ENCODE data around the gene ZNF385A. TPM values are rescaled to one million over a fixed set of nuclear protein-coding genes. Genes with fewer than 3 reads are reported as not detected.

ZNF385A gene
- total and polyA plus RNA-seq, 9 of the 15 experiments (the other 6 are each of a cell fraction or from before 2014, with no cell fraction given) = 1.0 to 111 (median 7.7) TPM

DNA sequence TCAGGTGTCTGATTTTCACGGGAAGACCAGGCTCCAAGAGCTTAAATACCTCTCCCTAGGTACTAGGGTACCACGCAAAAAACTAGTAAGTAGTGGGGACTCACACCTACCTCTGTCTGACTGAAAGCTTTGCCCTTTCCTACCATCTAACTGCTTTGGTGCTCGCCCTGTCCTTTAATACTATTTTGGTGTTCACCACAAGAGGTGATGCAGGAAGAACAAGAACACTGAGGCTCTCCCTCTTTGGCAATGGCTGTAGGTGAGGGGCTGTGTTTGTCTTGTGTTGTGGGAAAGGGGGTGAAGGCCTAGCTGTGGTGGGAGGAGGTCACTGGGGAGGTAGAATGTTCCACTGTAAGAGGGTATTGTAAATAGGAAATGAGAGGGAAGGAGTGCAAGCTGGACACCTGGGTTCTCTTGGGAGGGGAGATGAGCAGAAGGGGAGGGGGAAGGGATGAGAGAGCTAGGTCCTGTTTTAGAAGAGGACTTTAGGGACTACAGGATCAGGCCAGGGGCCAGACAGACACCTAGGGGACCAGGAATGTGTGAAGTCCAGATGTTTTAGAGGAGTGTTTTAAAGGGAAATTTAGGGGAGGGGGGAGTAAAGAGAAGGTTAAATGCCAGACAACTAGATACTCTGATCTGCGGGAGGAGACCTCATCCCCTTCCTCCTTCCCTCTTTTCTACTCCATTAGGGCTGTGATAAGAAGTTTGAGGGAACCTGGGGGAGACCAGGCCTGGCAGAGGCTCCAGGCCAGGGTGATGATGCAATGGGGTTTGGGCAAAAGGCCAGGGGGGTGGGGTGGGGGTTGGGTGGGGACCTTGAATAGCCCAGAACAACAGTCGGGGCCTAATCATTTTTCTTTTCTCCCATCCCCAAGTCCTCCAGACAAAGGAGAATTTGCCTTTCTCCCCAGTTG is 32.4 kb upstream of the ZNF385A start (continued):
- peak; percentile 31; the same call in 1 of the 2 replicates for TF ChIP-seq JUN (IDR thresholded peaks at IDR 0.05; ENCODE audit: borderline replicate concordance, low read depth, low read length)
- TF ChIP-seq JUN (CRISPR knock-in tag; IDR thresholded peaks at IDR 0.05; ENCODE audit: borderline replicate concordance) = no peak
- TF ChIP-seq HDAC8 (tag; IDR thresholded peaks at IDR 0.05) = no peak
- TF ChIP-seq, protein P1, sequence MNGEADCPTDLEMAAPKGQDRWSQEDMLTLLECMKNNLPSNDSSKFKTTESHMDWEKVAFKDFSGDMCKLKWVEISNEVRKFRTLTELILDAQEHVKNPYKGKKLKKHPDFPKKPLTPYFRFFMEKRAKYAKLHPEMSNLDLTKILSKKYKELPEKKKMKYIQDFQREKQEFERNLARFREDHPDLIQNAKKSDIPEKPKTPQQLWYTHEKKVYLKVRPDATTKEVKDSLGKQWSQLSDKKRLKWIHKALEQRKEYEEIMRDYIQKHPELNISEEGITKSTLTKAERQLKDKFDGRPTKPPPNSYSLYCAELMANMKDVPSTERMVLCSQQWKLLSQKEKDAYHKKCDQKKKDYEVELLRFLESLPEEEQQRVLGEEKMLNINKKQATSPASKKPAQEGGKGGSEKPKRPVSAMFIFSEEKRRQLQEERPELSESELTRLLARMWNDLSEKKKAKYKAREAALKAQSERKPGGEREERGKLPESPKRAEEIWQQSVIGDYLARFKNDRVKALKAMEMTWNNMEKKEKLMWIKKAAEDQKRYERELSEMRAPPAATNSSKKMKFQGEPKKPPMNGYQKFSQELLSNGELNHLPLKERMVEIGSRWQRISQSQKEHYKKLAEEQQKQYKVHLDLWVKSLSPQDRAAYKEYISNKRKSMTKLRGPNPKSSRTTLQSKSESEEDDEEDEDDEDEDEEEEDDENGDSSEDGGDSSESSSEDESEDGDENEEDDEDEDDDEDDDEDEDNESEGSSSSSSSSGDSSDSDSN (IDR thresholded peaks at IDR 0.05; ENCODE audit: borderline replicate concordance in 1 of 2, low read depth in 2 of 2, low read length in 2 of 2) = no peak
- no peak for TF ChIP-seq CBX1 (IDR thresholded peaks at IDR 0.05; ENCODE audit: low read depth)
- TF ChIP-seq, protein P2, sequence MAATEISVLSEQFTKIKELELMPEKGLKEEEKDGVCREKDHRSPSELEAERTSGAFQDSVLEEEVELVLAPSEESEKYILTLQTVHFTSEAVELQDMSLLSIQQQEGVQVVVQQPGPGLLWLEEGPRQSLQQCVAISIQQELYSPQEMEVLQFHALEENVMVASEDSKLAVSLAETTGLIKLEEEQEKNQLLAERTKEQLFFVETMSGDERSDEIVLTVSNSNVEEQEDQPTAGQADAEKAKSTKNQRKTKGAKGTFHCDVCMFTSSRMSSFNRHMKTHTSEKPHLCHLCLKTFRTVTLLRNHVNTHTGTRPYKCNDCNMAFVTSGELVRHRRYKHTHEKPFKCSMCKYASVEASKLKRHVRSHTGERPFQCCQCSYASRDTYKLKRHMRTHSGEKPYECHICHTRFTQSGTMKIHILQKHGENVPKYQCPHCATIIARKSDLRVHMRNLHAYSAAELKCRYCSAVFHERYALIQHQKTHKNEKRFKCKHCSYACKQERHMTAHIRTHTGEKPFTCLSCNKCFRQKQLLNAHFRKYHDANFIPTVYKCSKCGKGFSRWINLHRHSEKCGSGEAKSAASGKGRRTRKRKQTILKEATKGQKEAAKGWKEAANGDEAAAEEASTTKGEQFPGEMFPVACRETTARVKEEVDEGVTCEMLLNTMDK (IDR thresholded peaks at IDR 0.05; ENCODE audit: borderline replicate concordance, insufficient read depth, low read depth, low read length, poor library complexity, severe bottlenecking) = no peak
- TF ChIP-seq RCOR1 (IDR thresholded peaks at IDR 0.05; ENCODE audit: borderline replicate concordance in 1 of 2, low read depth in 2 of 2, low read length in 2 of 2) = 0 out of 4 replicates have a peak, but pooled peaks of 1 of the 2 experiments have one; percentile 40
- no peak for TF ChIP-seq ZNF764 (CRISPR knock-in tag; IDR thresholded peaks at IDR 0.05; ENCODE audit: low read depth)
- no peak for TF ChIP-seq ESRRA (IDR thresholded peaks at IDR 0.05; ENCODE audit: borderline replicate concordance, low read depth)
- no peak for TF ChIP-seq BHLHE40 (IDR thresholded peaks at IDR 0.05; ENCODE audit: low read length)
- TF ChIP-seq, protein P3, sequence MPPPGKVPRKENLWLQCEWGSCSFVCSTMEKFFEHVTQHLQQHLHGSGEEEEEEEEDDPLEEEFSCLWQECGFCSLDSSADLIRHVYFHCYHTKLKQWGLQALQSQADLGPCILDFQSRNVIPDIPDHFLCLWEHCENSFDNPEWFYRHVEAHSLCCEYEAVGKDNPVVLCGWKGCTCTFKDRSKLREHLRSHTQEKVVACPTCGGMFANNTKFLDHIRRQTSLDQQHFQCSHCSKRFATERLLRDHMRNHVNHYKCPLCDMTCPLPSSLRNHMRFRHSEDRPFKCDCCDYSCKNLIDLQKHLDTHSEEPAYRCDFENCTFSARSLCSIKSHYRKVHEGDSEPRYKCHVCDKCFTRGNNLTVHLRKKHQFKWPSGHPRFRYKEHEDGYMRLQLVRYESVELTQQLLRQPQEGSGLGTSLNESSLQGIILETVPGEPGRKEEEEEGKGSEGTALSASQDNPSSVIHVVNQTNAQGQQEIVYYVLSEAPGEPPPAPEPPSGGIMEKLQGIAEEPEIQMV (tag; conservative IDR thresholded peaks at IDR 0.05; ENCODE audit: low read depth) = no peak
- TF ChIP-seq ZNF561 (CRISPR knock-in tag; conservative IDR thresholded peaks at IDR 0.05) = no peak
- no peak for TF ChIP-seq ETV6 (IDR thresholded peaks at IDR 0.05; ENCODE audit: borderline replicate concordance in 1 of 2, low read depth in 2 of 2, low read length in 1 of 2)
- no peak for TF ChIP-seq ETV6 (CRISPR knock-in tag; IDR thresholded peaks at IDR 0.05; ENCODE audit: borderline replicate concordance)
- TF ChIP-seq, protein P4, sequence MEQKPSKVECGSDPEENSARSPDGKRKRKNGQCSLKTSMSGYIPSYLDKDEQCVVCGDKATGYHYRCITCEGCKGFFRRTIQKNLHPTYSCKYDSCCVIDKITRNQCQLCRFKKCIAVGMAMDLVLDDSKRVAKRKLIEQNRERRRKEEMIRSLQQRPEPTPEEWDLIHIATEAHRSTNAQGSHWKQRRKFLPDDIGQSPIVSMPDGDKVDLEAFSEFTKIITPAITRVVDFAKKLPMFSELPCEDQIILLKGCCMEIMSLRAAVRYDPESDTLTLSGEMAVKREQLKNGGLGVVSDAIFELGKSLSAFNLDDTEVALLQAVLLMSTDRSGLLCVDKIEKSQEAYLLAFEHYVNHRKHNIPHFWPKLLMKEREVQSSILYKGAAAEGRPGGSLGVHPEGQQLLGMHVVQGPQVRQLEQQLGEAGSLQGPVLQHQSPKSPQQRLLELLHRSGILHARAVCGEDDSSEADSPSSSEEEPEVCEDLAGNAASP (IDR thresholded peaks at IDR 0.05) = no peak
- TF ChIP-seq, protein P5, sequence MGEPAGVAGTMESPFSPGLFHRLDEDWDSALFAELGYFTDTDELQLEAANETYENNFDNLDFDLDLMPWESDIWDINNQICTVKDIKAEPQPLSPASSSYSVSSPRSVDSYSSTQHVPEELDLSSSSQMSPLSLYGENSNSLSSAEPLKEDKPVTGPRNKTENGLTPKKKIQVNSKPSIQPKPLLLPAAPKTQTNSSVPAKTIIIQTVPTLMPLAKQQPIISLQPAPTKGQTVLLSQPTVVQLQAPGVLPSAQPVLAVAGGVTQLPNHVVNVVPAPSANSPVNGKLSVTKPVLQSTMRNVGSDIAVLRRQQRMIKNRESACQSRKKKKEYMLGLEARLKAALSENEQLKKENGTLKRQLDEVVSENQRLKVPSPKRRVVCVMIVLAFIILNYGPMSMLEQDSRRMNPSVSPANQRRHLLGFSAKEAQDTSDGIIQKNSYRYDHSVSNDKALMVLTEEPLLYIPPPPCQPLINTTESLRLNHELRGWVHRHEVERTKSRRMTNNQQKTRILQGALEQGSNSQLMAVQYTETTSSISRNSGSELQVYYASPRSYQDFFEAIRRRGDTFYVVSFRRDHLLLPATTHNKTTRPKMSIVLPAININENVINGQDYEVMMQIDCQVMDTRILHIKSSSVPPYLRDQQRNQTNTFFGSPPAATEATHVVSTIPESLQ (CRISPR knock-in tag; IDR thresholded peaks at IDR 0.05) = no peak
